Keratinocyte (primary cell): ENCODE measurements around the gene ZNF143. TPM values are rescaled to one million over a fixed set of nuclear protein-coding genes. Genes with fewer than 3 reads are reported as not detected.

Experiments used
- DNase-seq: peaks from one replicate; pipeline ENCODE4 v3.0.0-alpha.2; 2011; ENCODE audit warnings: low read depth, missing footprints, low spot score
- FAIRE-seq: peaks from 2 replicates; lab custom pipeline; 2011; peaks lifted over from hg19 to GRCh38; lab: Jason Lieb, UNC
- H2AFZ ChIP-seq: 2 replicates; pipeline ENCODE4 v1.6.0; 2012; ENCODE audit warnings: low read length, control low read depth, inconsistent platforms; ENCODE audit not compliant: control insufficient read depth
- H3K27ac ChIP-seq: 2 replicates; pipeline ENCODE4 v1.5.1; 2011; ENCODE audit warnings: low read length; ENCODE audit not compliant: control insufficient read depth, insufficient read depth
- H3K27me3 ChIP-seq: 3 replicates; pipeline ENCODE4 v1.6.0; 2011; ENCODE audit warnings: low read length; ENCODE audit not compliant: control insufficient read depth, insufficient read depth; ENCODE audit errors: extremely low read depth
- H3K36me3 ChIP-seq, 2 experiments: 2 replicates in 1 of 2; 3 replicates in 1 of 2; pipeline ENCODE4 v1.5.1; 2011; ENCODE audit warnings: low read length in 2 of 2, mild to moderate bottlenecking in 1 of 2; ENCODE audit not compliant: control insufficient read depth in 2 of 2, insufficient read depth in 2 of 2; ENCODE audit errors: extremely low read depth in 1 of 2
- H3K4me1 ChIP-seq: 3 replicates; pipeline ENCODE4 v1.5.1; 2011; ENCODE audit warnings: low read length; ENCODE audit not compliant: control insufficient read depth, insufficient read depth; ENCODE audit errors: extremely low read depth
- H3K4me2 ChIP-seq: 3 replicates; pipeline ENCODE4 v1.6.0; 2011; ENCODE audit warnings: low read depth, low read length; ENCODE audit not compliant: control insufficient read depth, insufficient read depth; ENCODE audit errors: extremely low read depth
- H3K4me3 ChIP-seq, 3 experiments: fragments of 200-600 bp in 1 of 3; sonication (generic) in 1 of 3; 2 replicates in 2 of 3; 3 replicates in 1 of 3; pipeline ENCODE4 v1.5.1; 2011 to 2016; ENCODE audit warnings: low read length in 3 of 3, mild to moderate bottlenecking in 3 of 3, control low read depth in 2 of 3, inconsistent platforms in 1 of 3, low read depth in 1 of 3, mixed read lengths in 1 of 3, mixed run types in 1 of 3, moderate library complexity in 1 of 3; ENCODE audit not compliant: control insufficient read depth in 2 of 3, insufficient read depth in 2 of 3; ENCODE audit errors: extremely low read depth in 1 of 3
- H3K79me2 ChIP-seq: 2 replicates; pipeline ENCODE4 v1.6.0; 2012; ENCODE audit warnings: low read length; ENCODE audit not compliant: control insufficient read depth, insufficient read depth
- H3K9ac ChIP-seq: 3 replicates; pipeline ENCODE4 v1.6.0; 2011; ENCODE audit warnings: low read length; ENCODE audit not compliant: control insufficient read depth, insufficient read depth; ENCODE audit errors: extremely low read depth
- H3K9me1 ChIP-seq: 3 replicates; pipeline ENCODE4 v1.6.0; 2011; ENCODE audit warnings: low read length; ENCODE audit not compliant: control insufficient read depth, insufficient read depth; ENCODE audit errors: extremely low read depth
- H3K9me3 ChIP-seq: 2 replicates; pipeline ENCODE4 v1.5.1; 2012; ENCODE audit warnings: low read depth, low read length; ENCODE audit not compliant: control insufficient read depth
- H4K20me1 ChIP-seq: 3 replicates; pipeline ENCODE4 v1.6.0; 2011; ENCODE audit warnings: low read length; ENCODE audit not compliant: control insufficient read depth, insufficient read depth; ENCODE audit errors: extremely low read depth
- CTCF ChIP-seq, 3 experiments: IDR thresholded peaks in 1 of 3; conservative IDR thresholded peaks in 1 of 3; optimal IDR thresholded peaks in 1 of 3; 2 replicates in 2 of 3; 3 replicates in 1 of 3; pipeline versions ENCODE3 to v1.5.1; 2011; ENCODE audit warnings: low read length in 3 of 3, mild to moderate bottlenecking in 3 of 3, moderate library complexity in 2 of 3, control low read depth in 1 of 3, inconsistent platforms in 1 of 3; ENCODE audit not compliant: insufficient read depth in 2 of 3; ENCODE audit errors: extremely low read depth in 1 of 3
- EZH2 ChIP-seq: IDR thresholded peaks from one replicate; pipeline ENCODE4 v1.6.1; 2012; ENCODE audit warnings: inconsistent platforms, mild to moderate bottlenecking, low read length, moderate library complexity
- dilution Hi-C: fragments of 300-500 bp; cut with MboI; formaldehyde crosslinking; loops from one replicate; pipeline ENCODE4 v1.7.0; 2020; ENCODE audit warnings: low sequenced_read_pairs; ENCODE audit not compliant: extremely low pct_ligation_motif_present
- polyA plus RNA-seq, 5 experiments: library from polyadenylated mRNA; depleted of rRNA in 3 of 5; stranded (reverse) in 3 of 5; stranded (forward) in 1 of 5; unstranded in 1 of 5; fragments of >200 nt; gene quantifications; 1 replicate in 1 of 5; 2 replicates in 3 of 5; 3 replicates in 1 of 5; pipeline versions ENCODE4 v1.2.1 to v1.2.3, GENCODE V29; 2011 to 2012; ENCODE audit warnings: missing spikeins in 2 of 5, low read depth in 1 of 5, low replicate concordance in 1 of 5

Gene ZNF143
- polyA plus RNA-seq, 1 donor (not counting 4 experiments of a cell fraction or from before 2014, with no cell fraction given), result 32.0 TPM

- no peaks in the 10 kb centered on the region for H3K4me1 ChIP-seq
- H3K4me3 ChIP-seq, result no peak overlapping the region
- no peak overlapping the region for H2AFZ ChIP-seq
- no peaks in the 10 kb centered on the region for H3K9me3 ChIP-seq
- no peak overlapping the region for H3K4me2 ChIP-seq
- H3K79me2 ChIP-seq, result peaks cover 2% of the 10 kb centered on the region
- H3K36me3 ChIP-seq, result peaks cover 20 to 39% of the 10 kb centered on the region in 2 experiments
- no peak for DNase-seq
- no peaks in the 10 kb centered on the region for H3K27me3 ChIP-seq
- no peak overlapping the region for H3K9ac ChIP-seq
- no peaks in the 10 kb centered on the region for H4K20me1 ChIP-seq
- H3K27ac ChIP-seq, result no peak overlapping the region
- no peaks in the 10 kb centered on the region for H3K9me1 ChIP-seq
- no peak for FAIRE-seq
- dilution Hi-C loops, result no loop called here
- TF ChIP-seq CTCF (optimal IDR thresholded peaks at IDR 0.05 in 1 of 3, IDR thresholded peaks at IDR 0.05 in 1 of 3, conservative IDR thresholded peaks at IDR 0.05 in 1 of 3; ENCODE audit: extremely low read depth in 1 of 3, insufficient read depth in 2 of 3, low read length in 3 of 3) (no peak), EZH2 (no peak)
Measured at GRCh38 chr11:9438611-9439010, 22.2 kb upstream of the ZNF143 start.

DNA sequence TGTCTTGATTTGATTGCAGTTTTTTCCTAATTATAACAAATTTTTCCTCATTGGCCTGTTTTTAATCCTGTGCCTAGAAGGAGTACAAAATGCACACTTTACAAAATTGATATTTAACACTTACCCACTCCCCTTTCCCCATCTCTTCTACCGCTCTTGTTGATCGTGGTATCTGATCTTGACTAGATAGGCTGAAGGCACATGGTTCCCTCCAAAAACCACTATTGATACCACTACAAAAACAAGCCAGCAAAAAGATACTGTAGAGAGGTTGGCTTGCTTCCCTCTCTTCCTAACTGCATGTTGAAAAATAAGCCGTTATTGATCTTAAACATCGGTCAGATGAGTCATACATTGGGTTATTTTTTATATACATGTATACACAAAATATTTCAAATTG is 14.6 kb upstream of the ZNF143 start:
- no peak for FAIRE-seq
- no peaks in the 10 kb centered on the region for H3K27me3 ChIP-seq
- H3K9me1 ChIP-seq, result no peaks in the 10 kb centered on the region
- no peak overlapping the region for H3K4me2 ChIP-seq
- no peak overlapping the region for H2AFZ ChIP-seq
- no peaks in the 10 kb centered on the region for H4K20me1 ChIP-seq
- H3K79me2 ChIP-seq, result no peaks in the 10 kb centered on the region
- H3K4me3 ChIP-seq, result no peak overlapping the region
- peaks cover 13% of the 10 kb centered on the region in 2 experiments for H3K36me3 ChIP-seq
- dilution Hi-C loops, result no loop called here
- TF ChIP-seq CTCF (optimal IDR thresholded peaks at IDR 0.05 in 1 of 3, IDR thresholded peaks at IDR 0.05 in 1 of 3, conservative IDR thresholded peaks at IDR 0.05 in 1 of 3; ENCODE audit: extremely low read depth in 1 of 3, insufficient read depth in 2 of 3, low read length in 3 of 3) (no peak), EZH2 (no peak)
- no peaks in the 10 kb centered on the region for H3K9me3 ChIP-seq
- no peak overlapping the region for H3K27ac ChIP-seq
- H3K4me1 ChIP-seq, result no peaks in the 10 kb centered on the region
- DNase-seq, result no peak
- H3K9ac ChIP-seq, result no peak overlapping the region
